Heart left ventricle (tissue), 16 donors: Measurements from ENCODE around the gene PRKAG2. TPM values are rescaled to one million over a fixed set of nuclear protein-coding genes. Genes with fewer than 3 reads are reported as not detected.
A peak's percentile ranks its signal among the peaks of the same experiment; 100 is the strongest.

Source experiments
- ATAC-seq, 4 donors: fragments of 200-7000 bp; cut with Tn5 transposase; one replicate each; pipeline ENCODE4 v1.9.1; 2020 to 2022; ENCODE audit warnings: moderate library complexity in 4 of 4, mild to moderate bottlenecking in 3 of 4, moderate number of reproducible peaks in 1 of 4
- DNase-seq, 5 donors: peaks; one replicate each; pipeline ENCODE4 v3.0.0-alpha.2; 2020
- H3K27ac ChIP-seq, 12 donors: fragments of 200-600 bp; sonication (generic) in 4 of 12; one replicate each; pipeline versions ENCODE4 v1.5.0 to v1.8.0; 2016 to 2022; ENCODE audit warnings: mild to moderate bottlenecking in 2 of 12
- H3K27me3 ChIP-seq, 9 donors: fragments of 200-600 bp; sonication (generic) in 2 of 9; one replicate each; pipeline versions ENCODE4 v1.5.1 to v1.8.0; 2016 to 2022; ENCODE audit warnings: mild to moderate bottlenecking in 3 of 9
- H3K36me3 ChIP-seq, 9 donors: fragments of 200-600 bp; sonication (generic) in 2 of 9; one replicate each; pipeline versions ENCODE4 v1.5.0 to v1.8.0; 2018 to 2022; ENCODE audit warnings: mild to moderate bottlenecking in 2 of 9
- H3K4me1 ChIP-seq, 12 donors: fragments of 200-600 bp; sonication (generic) in 4 of 12; one replicate each; pipeline versions ENCODE4 v1.5.0 to v1.8.0; 2016 to 2022; ENCODE audit warnings: mild to moderate bottlenecking in 3 of 12
- H3K4me3 ChIP-seq, 12 donors: fragments of 200-600 bp; sonication (generic) in 4 of 12; one replicate each; pipeline versions ENCODE4 v1.5.0 to v1.8.0; 2017 to 2022; ENCODE audit warnings: mild to moderate bottlenecking in 9 of 12, moderate library complexity in 4 of 12
- H3K9me3 ChIP-seq, 12 donors: fragments of 200-600 bp; sonication (generic) in 4 of 12; one replicate each; pipeline versions ENCODE4 v1.5.0 to v1.8.0; 2016 to 2022; ENCODE audit warnings: mild to moderate bottlenecking in 1 of 12
- CTCF ChIP-seq, 12 donors: fragments of 200-600 bp; sonication (generic) in 4 of 12; IDR thresholded peaks; one replicate each; pipeline versions ENCODE4 v1.5.0 to v1.8.0; 2018 to 2022; ENCODE audit warnings: antibody characterized with exemption in 12 of 12, mild to moderate bottlenecking in 5 of 12
- POLR2A ChIP-seq, 2 donors: fragments of 450-650 bp; IDR thresholded peaks; one replicate each; pipeline ENCODE4 v1.6.1; 2017; ENCODE audit warnings: antibody characterized with exemption in 2 of 2, mild to moderate bottlenecking in 2 of 2, moderate library complexity in 2 of 2
- WGBS, 4 donors: extraction: QIAGEN DNeasy Blood & Tissue Kit in 2 of 4; methylation state at CpG; one replicate each; pipeline versions ENCODE4 v1.1.5 to v1.1.7; 2013 to 2018; 5-methylcytosine and 5-hydroxymethylcytosine counted together
- intact Hi-C, 10 donors: fragments of 100-400 bp; cut with DNase I; formaldehyde crosslinking; loops; one replicate each; pipeline versions ENCODE4 v1.11.1 to v1.14.2; 2022
- polyA plus RNA-seq, 2 donors: library from polyadenylated mRNA; stranded (reverse); fragments of 200-250 nt; gene quantifications; one replicate each; pipeline ENCODE4 v1.2.3, GENCODE V29; 2013
- total RNA-seq, 9 donors: library from RNA; depleted of rRNA in 2 of 9; stranded (reverse); fragments of >200 nt in 2 of 9; fragmentation: NEBNext Ultra II Directional in 3 of 9; extraction: Animal tissue kit (Norgen Biotek cat#: 25700) in 3 of 9; gene quantifications; one replicate each; pipeline versions ENCODE4 v1.1.0 to v1.2.4, GENCODE V29; 2016 to 2023
- donor health status: ischemic (EF 13 %, LVEDD 7.1; RV severe dilation, severe dysfunction).
- donor health status: healthy with polysubstance abuse.
- donor health status: DM: no; HTN: yes; CAD: no.
- donor health status: DM: no; HTN: no; CAD: no.
- donor health status: ischemic (EF 25% LVEDD 6.9; RV normal size, moderate dysfunction).
- donor health status: ischemic (EF 25% LVEDD 5.7; RV mildly dilated, moderate dysfunction).
- donor health status: healthy.
- donor health status: DM: yes; HTN: yes; CAD: no.
- donor health status: ischemic (EF 35%, LVEDD 5.7; RV mildly dilated, moderate dysfunction).
- donor health status: nonischemic (EF 11% LVEDD 7.7; RV severe dilation, severe dysfunction).
- donor health status: DM: yes; HTN: yes; CAD: no.
- donor health status: PGD.
- donor health status: ischemic (EF 29% LVEDD 5.4; RV normal size, mild dysfunction).
- donor health status: nonischemic (EF 23%, LVEDD 6.1; RV moderate dilation, normal function).

The PRKAG2 gene
- total and polyA plus RNA-seq, 11 donors, result 50.2 to 179 (median 108) TPM

GRCh38 chr7:151891753-151892152 lies 14.8 kb upstream of the PRKAG2 start:
- peaks cover 0 to 28% (median 3%) of the 10 kb centered on the region in 9 donors for H3K27me3 ChIP-seq
- TF ChIP-seq CTCF (IDR thresholded peaks at IDR 0.05) (no peak), POLR2A (IDR thresholded peaks at IDR 0.05) (no peak)
- intact Hi-C loops, result no loop called here
- peaks cover 0 to 8% (median 0%) of the 10 kb centered on the region in 12 donors for H3K4me1 ChIP-seq
- no peak overlapping the region for H3K4me3 ChIP-seq
- no peaks in the 10 kb centered on the region for H3K36me3 ChIP-seq
- DNase-seq, result no peak
- WGBS, 4 donors, result 44 to 55% (median 52%) methylated on average over 9 of the region's 9 CpGs
- no peaks in the 10 kb centered on the region for H3K9me3 ChIP-seq
- ATAC-seq, result no peak
- no peak overlapping the region for H3K27ac ChIP-seq

- peaks cover 0 to 8% (median 0%) of the 10 kb centered on the region in 12 donors for H3K4me1 ChIP-seq
- H3K36me3 ChIP-seq, result no peaks in the 10 kb centered on the region
- TF ChIP-seq CTCF (IDR thresholded peaks at IDR 0.05) (no peak), POLR2A (IDR thresholded peaks at IDR 0.05) (no peak)
- H3K9me3 ChIP-seq, result no peaks in the 10 kb centered on the region
- H3K27me3 ChIP-seq, result peaks cover 0 to 27% (median 2%) of the 10 kb centered on the region in 9 donors
- ATAC-seq (peak; percentile 80 to 96 (median 92)), DNase-seq (peak in 3 of 5 donors; percentile 35 to 72 (median 61))
- intact Hi-C loops, result no loop called here
- no peak overlapping the region for H3K4me3 ChIP-seq
- peak overlapping the region in 1 of 12 donors; percentile 42 for H3K27ac ChIP-seq
- WGBS, 4 donors, result 27 to 43% (median 34%) methylated on average over 6 to 7 of the region's 7 CpGs
Observed at GRCh38 chr7:151891182-151891581, 14.3 kb upstream of the PRKAG2 start.

- Histone ChIP-seq H3K9me3 (no peaks in the 10 kb centered on the region), H3K27me3 (peaks cover 0 to 27% (median 0%) of the 10 kb centered on the region in 9 donors), H3K27ac (no peak overlapping the region), H3K36me3 (no peaks in the 10 kb centered on the region), H3K4me1 (peaks cover 0 to 8% (median 0%) of the 10 kb centered on the region in 12 donors), H3K4me3 (no peak overlapping the region)
- no peak for DNase-seq
- no peak for TF ChIP-seq POLR2A (IDR thresholded peaks at IDR 0.05)
- no peak for TF ChIP-seq CTCF (IDR thresholded peaks at IDR 0.05)
- 67 to 78% (median 73%) methylated on average over 12 of the region's 12 CpGs for WGBS, 4 donors
- ATAC-seq, result no peak
- intact Hi-C loops, result no loop called here
Observed at GRCh38 chr7:151890355-151891004, 13.6 kb upstream of the PRKAG2 start.

- H3K4me1 ChIP-seq, result peaks cover 0 to 8% (median 0%) of the 10 kb centered on the region in 12 donors
- no peak overlapping the region for H3K4me3 ChIP-seq
- TF ChIP-seq POLR2A (IDR thresholded peaks at IDR 0.05), result no peak
- no peak for TF ChIP-seq CTCF (IDR thresholded peaks at IDR 0.05)
- no peaks in the 10 kb centered on the region for H3K9me3 ChIP-seq
- no peak overlapping the region for H3K27ac ChIP-seq
- 77 to 84% (median 79%) methylated on average over 20 to 21 of the region's 21 CpGs for whole genome bisulfite sequencing, 4 donors
- H3K36me3 ChIP-seq, result no peaks in the 10 kb centered on the region
- no peak for ATAC-seq
- DNase-seq, result no peak
- peaks cover 0 to 27% (median 0%) of the 10 kb centered on the region in 9 donors for H3K27me3 ChIP-seq
- intact Hi-C loops, result no loop called here
Observed at GRCh38 chr7:151889406-151890354, 12.8 kb upstream of the PRKAG2 start.
